Liver (tissue), 9 donors: Measurements from ENCODE around the gene TSC22D2. TPM values are rescaled to one million over a fixed set of nuclear protein-coding genes. Genes with fewer than 3 reads are reported as not detected.
A peak's percentile ranks its signal among the peaks of the same experiment; 100 is the strongest.

Source experiments
- DNase-seq: peaks from one replicate; pipeline ENCODE4 v3.0.0-alpha.2; 2017; ENCODE audit warnings: low spot score
- H3K27ac ChIP-seq, 2 donors: one replicate each; pipeline ENCODE4 v1.7.0; 2013; ENCODE audit warnings: inconsistent platforms in 2 of 2, low read length in 2 of 2, control low read depth in 1 of 2, low read depth in 1 of 2, mild to moderate bottlenecking in 1 of 2
- H3K27me3 ChIP-seq, 4 donors: one replicate each; pipeline versions ENCODE4 v1.6.1 to v1.7.0; 2013; ENCODE audit warnings: low read length in 3 of 4, inconsistent platforms in 1 of 4, mild to moderate bottlenecking in 1 of 4, moderate library complexity in 1 of 4; ENCODE audit not compliant: control insufficient read depth in 4 of 4, insufficient read depth in 4 of 4
- H3K36me3 ChIP-seq, 4 donors: one replicate each; pipeline versions ENCODE4 v1.6.1 to v1.7.0; 2013; ENCODE audit warnings: low read length in 3 of 4, mild to moderate bottlenecking in 3 of 4, low read depth in 1 of 4, moderate library complexity in 1 of 4; ENCODE audit not compliant: control insufficient read depth in 4 of 4, insufficient read depth in 3 of 4
- H3K4me1 ChIP-seq, 4 donors: one replicate each; pipeline versions ENCODE4 v1.6.1 to v1.7.0; 2013; ENCODE audit warnings: low read length in 3 of 4, mild to moderate bottlenecking in 3 of 4, moderate library complexity in 1 of 4; ENCODE audit not compliant: control insufficient read depth in 4 of 4, insufficient read depth in 4 of 4
- H3K4me3 ChIP-seq, 3 donors: one replicate each; pipeline versions ENCODE4 v1.6.1 to v1.7.0; 2013; ENCODE audit warnings: low read length in 3 of 3, control low read depth in 1 of 3, low read depth in 1 of 3, mild to moderate bottlenecking in 1 of 3
- H3K9ac ChIP-seq, 2 donors: one replicate each; pipeline ENCODE4 v1.7.0; 2013; ENCODE audit warnings: low read length in 2 of 2, mild to moderate bottlenecking in 2 of 2, moderate library complexity in 2 of 2, control low read depth in 1 of 2, low read depth in 1 of 2
- H3K9me3 ChIP-seq, 4 donors: one replicate each; pipeline versions ENCODE4 v1.6.1 to v1.7.0; 2013; ENCODE audit warnings: low read length in 3 of 4; ENCODE audit not compliant: control insufficient read depth in 4 of 4
- CTCF ChIP-seq: fragments of 150-350 bp; IDR thresholded peaks from 2 replicates; pipeline ENCODE4 v1.5.1; 2017; ENCODE audit warnings: improper control_type of control experiment, low read depth, low read length; ENCODE audit not compliant: missing input control
- EGR1 ChIP-seq, 2 donors: IDR thresholded peaks; 2 replicates each; pipeline ENCODE4 v1.6.1; 2016 to 2018; ENCODE audit warnings: antibody characterized with exemption in 2 of 2, low read depth in 2 of 2
- FOXA1 ChIP-seq: IDR thresholded peaks from 2 replicates; pipeline ENCODE4 v1.6.1; 2016; ENCODE audit warnings: antibody characterized with exemption
- FOXA2 ChIP-seq: IDR thresholded peaks from 2 replicates; pipeline ENCODE4 v1.6.1; 2016; ENCODE audit warnings: antibody characterized with exemption
- GABPA ChIP-seq, 2 donors: IDR thresholded peaks in 1 of 2; conservative IDR thresholded peaks in 1 of 2; 2 replicates each; pipeline ENCODE4 v1.6.1; 2016; ENCODE audit warnings: antibody characterized with exemption in 2 of 2, mild to moderate bottlenecking in 1 of 2, moderate library complexity in 1 of 2
- HNF4A ChIP-seq, 2 donors: conservative IDR thresholded peaks; 2 replicates each; pipeline ENCODE4 v1.6.1; 2016; ENCODE audit warnings: antibody characterized with exemption in 2 of 2, mild to moderate bottlenecking in 2 of 2
- HNF4G ChIP-seq: IDR thresholded peaks from 2 replicates; pipeline ENCODE4 v1.6.1; 2016; ENCODE audit warnings: antibody characterized with exemption
- MAX ChIP-seq: IDR thresholded peaks from 2 replicates; pipeline ENCODE4 v1.6.1; 2016; ENCODE audit warnings: antibody characterized with exemption
- NR2F2 ChIP-seq: IDR thresholded peaks from 2 replicates; pipeline ENCODE4 v1.6.1; 2016; ENCODE audit warnings: antibody characterized with exemption
- RAD21 ChIP-seq, 2 donors: IDR thresholded peaks; 2 replicates each; pipeline ENCODE4 v1.6.1; 2016; ENCODE audit warnings: antibody characterized with exemption in 2 of 2, mild to moderate bottlenecking in 2 of 2
- REST ChIP-seq: IDR thresholded peaks from 2 replicates; pipeline ENCODE4 v1.6.1; 2016; ENCODE audit warnings: antibody characterized with exemption, mild to moderate bottlenecking
- RXRA ChIP-seq, 2 donors: IDR thresholded peaks; 2 replicates each; pipeline ENCODE4 v1.6.1; 2017 to 2018; ENCODE audit warnings: antibody characterized with exemption in 2 of 2, mild to moderate bottlenecking in 1 of 2
- SP1 ChIP-seq: IDR thresholded peaks from 2 replicates; pipeline ENCODE4 v1.6.1; 2018; ENCODE audit warnings: antibody characterized with exemption, mild to moderate bottlenecking
- TAF1 ChIP-seq: conservative IDR thresholded peaks from 2 replicates; pipeline ENCODE4 v1.6.1; 2016; ENCODE audit warnings: antibody characterized with exemption, mild to moderate bottlenecking
- YY1 ChIP-seq: IDR thresholded peaks from 2 replicates; pipeline ENCODE4 v1.6.1; 2016; ENCODE audit warnings: antibody characterized with exemption, mild to moderate bottlenecking
- ZBTB33 ChIP-seq: IDR thresholded peaks from 2 replicates; pipeline ENCODE4 v1.6.1; 2016; ENCODE audit warnings: antibody characterized with exemption
- WGBS: extraction: QIAGEN DNeasy Blood & Tissue Kit; methylation state at CpG from one replicate; pipeline ENCODE4 v1.1.7; 2013; 5-methylcytosine and 5-hydroxymethylcytosine counted together
- polyA plus RNA-seq, 2 donors: library from polyadenylated mRNA; stranded (reverse) in 1 of 2; unstranded in 1 of 2; fragments of 200-250 nt in 1 of 2; fragments of >200 nt in 1 of 2; fragmentation: Nextera tagmentation in 1 of 2; extraction: Ambion mirVana in 1 of 2; gene quantifications; one replicate each; pipeline versions ENCODE4 v1.2.1 to v1.2.3, GENCODE V29; 2013 to 2015
- total RNA-seq, 2 donors: library from RNA; depleted of rRNA; stranded (reverse); fragments of >200 nt; gene quantifications; one replicate each; pipeline ENCODE4 v1.2.3, GENCODE V29; 2014
- TF ChIP-seq, protein P1 (sequence below): IDR thresholded peaks from 2 replicates; pipeline ENCODE4 v1.6.1; 2016; ENCODE audit warnings: antibody characterized with exemption
- donor health status: healthy.
- donor health status: healthy.
- donor health status: healthy.
- donor health status: healthy.
- donor health status: healthy.

The TSC22D2 gene
- total and polyA plus RNA-seq, 4 donors, result 4.0 to 9.6 (median 7.8) TPM

DNA sequence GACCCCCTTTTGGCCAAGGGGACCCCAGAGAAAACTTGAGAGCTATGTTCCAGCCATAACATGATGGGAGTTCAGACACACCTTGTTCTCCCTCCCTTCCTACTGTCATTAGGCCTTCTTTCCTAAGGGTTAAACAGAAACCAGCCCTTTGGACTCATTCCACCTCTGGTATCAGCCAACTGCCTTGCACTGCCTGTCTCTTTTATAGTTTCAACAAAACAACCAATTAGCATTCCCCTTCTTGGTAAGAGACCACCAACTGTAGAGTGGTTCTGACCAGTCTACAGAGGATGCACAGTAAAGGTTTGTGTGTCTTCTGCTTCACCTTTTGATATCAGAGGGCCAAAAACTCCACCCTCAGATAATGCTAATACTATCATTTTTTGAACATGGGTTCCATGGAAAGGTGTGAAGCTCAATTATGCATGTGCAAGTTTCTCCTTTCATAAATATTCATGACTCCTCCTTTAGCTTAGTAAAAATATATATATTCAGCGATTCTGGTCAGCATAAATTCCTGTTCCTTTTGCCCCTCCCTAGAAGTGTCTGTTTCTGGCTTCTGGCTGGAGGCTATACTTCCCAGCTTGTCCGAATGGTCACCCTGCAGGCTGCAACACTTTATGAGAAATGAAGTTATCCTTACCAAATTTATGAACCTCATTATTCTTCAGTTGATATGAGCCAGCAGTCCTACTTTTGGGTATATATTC, 82.3 kb downstream of the TSC22D2 start (continued):
- TF ChIP-seq ZBTB33, result no peak
- no peak for TF ChIP-seq RXRA (IDR thresholded peaks at IDR 0.05)
- TF ChIP-seq RAD21 (IDR thresholded peaks at IDR 0.05), result peak in 1 of 2 donors; percentile 39
- no peak for TF ChIP-seq MAX
- TF ChIP-seq FOXA2, result no peak

DNA sequence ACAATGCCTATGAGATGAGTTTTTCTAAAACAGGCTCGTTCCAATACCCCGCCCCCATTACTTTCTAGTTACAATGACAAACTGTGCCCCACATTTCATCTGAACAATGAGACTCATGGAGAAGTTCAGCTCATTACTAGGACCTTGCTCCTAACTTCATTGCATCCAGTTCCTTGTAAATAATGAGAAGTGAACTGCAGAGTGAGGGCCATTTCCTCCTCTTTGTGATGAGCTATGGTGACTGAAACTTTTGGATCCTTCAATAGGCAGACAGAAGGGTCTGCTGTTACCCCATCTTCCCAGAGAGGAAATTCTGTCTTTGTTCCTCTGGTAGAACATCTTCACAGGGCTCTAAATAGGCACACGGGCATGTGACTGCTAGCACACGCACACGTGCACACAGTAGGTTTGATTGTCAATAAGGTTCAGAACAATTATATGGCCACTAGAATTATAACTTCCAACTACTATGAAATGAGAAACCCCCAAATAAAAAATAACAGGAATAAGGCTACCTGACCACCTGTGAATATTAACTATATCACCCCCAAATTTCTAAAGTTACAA, 86.4 kb downstream of the TSC22D2 start:
- TF ChIP-seq EGR1 (IDR thresholded peaks at IDR 0.05; ENCODE audit: low read depth in 2 of 2), result no peak
- TF ChIP-seq, protein P1, sequence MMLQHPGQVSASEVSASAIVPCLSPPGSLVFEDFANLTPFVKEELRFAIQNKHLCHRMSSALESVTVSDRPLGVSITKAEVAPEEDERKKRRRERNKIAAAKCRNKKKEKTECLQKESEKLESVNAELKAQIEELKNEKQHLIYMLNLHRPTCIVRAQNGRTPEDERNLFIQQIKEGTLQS, result no peak
- no peak for TF ChIP-seq HNF4A (conservative IDR thresholded peaks at IDR 0.05)
- no peak for TF ChIP-seq GABPA (IDR thresholded peaks at IDR 0.05 in 1 of 2, conservative IDR thresholded peaks at IDR 0.05 in 1 of 2)
- no peak for TF ChIP-seq FOXA1
- no peak for TF ChIP-seq FOXA2
- TF ChIP-seq RAD21 (IDR thresholded peaks at IDR 0.05), result no peak
- no peak for TF ChIP-seq SP1
- no peak for TF ChIP-seq REST
- TF ChIP-seq YY1, result no peak
- TF ChIP-seq ZBTB33, result no peak
- TF ChIP-seq TAF1, result no peak
- TF ChIP-seq HNF4G, result no peak
- TF ChIP-seq MAX, result no peak
- TF ChIP-seq CTCF, result no peak
- TF ChIP-seq RXRA (IDR thresholded peaks at IDR 0.05), result no peak
- TF ChIP-seq NR2F2, result no peak
- no peaks in the 10 kb centered on the region for H3K27me3 ChIP-seq
- H3K36me3 ChIP-seq, result no peaks in the 10 kb centered on the region
- WGBS, result 89% methylated on average over 5 of the region's 5 CpGs
- H3K9ac ChIP-seq, result no peak overlapping the region
- no peak overlapping the region for H3K27ac ChIP-seq
- H3K4me1 ChIP-seq, result no peaks in the 10 kb centered on the region
- H3K9me3 ChIP-seq, result no peaks in the 10 kb centered on the region
- DNase-seq, result no peak
- no peak overlapping the region for H3K4me3 ChIP-seq
